ENCODE results near the gene KLHL36.

Gene KLHL36

DNA sequence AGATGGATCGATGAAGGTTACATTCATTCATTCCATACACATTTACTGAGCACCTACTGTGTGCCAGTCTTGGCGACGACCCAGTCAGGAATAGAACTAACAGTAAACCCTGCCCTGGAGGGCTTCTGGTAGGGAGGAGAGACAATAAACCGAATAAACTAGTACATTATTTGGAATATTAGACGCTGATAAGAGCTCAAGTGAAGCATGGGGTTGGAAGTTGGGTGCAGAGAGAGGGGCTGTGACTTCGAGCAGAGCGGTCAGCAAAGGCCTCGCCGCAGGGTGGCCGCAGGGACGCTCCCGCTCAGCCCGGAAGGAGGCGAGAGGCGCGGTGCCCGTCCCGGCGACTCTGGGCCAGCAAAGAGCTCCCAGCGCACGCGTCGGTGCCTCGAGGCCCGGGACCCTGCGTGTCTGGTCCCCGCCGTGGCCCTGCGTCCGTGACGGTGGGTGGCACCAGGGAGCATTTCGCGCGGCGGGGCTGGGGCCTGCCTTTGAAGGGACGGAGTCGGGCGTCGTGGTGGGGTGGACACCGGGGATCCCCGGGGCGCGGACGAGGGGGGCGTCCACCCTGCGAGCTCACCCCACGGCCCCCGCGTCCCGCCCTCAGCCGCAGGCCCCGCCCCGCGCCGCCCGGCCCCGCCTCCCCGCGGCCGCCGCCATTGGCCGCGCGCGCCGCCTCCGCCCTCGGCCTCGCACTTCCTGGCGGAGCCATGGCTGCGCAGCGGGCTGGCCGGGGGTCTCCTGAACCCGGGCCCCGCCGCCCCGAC lies at the start of gene KLHL36:
TSS of gene KLHL36 (plus strand) at position 684 of the 767 bp plus-strand sequence. CDS start 2,357 bp downstream, outside the sequence.
- DNase-seq (ENCODE audit: low read depth in 2 of 2) = peak; percentile 55 to 58

DNA sequence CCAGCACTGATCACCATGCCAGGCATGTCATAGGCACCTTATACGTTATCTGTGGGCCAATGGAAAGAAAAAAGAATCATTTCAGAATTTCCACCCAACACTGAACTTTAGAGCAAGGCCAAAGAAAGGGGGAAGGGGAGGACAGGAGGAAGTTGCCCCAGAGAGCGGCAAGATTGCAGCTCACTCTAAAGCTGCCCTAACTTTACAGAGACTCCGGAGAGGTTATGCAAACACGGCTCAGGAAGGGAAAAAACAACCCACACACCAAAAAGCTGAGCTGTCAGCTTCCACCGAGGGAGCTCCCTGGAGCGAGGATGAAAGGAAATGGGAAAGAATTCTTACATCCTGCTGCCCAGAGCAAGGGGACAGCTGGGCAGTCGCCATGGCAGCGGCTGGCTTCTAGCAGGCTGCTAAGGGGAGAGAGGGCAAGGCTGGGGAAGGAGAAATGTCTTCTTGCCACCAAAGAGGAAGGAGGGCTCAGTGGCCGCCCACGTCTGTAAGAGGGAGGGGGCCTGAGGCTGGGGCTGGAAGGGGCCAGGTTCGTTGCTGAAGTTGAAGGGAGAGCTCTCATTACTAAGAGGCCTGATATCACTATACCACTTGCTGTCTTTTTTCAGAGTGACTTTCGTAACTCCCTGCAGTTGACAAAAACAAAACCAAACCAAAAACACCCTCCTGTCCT lies 48.6 kb upstream of the KLHL36 start:
- peak; percentile 72 to 74 for DNase-seq (ENCODE audit: low read depth in 2 of 2)

DNA sequence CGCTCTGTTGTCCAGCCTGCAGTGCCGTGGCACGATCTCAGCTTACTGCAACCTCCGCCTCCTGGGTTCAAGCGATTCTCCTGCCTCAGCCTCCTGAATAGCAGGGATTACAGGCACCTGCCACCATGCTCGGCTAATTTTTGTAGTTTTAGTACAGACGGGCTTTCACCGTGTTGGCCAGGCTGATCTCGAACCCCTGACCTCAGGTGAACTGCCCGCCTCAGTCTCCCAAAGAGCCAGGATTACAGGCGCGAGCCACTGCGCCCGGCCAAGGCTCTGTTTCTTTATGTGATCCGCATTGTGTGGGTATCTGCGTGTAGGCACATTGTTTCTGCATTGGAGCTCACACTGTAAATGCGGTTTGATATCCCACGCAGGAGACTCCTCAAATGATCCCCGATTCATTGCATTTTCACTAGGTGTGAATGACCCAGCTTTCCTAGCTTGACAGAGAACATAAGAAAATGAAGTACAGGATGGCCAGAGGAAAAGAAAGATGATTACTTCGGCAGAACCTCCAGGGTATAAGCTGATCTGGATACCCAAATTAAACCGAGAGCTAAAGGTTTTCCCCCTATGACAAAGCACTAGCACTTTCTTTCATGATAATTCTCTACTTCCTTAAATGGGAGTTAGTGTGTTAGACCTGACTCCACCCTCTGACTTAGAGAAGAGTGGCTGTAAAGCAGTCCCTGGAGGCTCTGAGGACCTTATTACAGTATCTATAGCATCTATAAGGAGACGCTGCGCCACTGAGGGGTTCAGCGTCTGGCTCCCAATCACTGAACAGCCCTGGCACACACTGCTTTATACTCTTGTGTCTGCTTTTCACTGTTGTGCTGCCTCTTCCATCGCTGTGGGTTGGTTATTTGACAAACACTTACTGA lies 47.7 kb upstream of the KLHL36 start:
- no peak for DNase-seq (ENCODE audit: low read depth in 2 of 2)

DNA sequence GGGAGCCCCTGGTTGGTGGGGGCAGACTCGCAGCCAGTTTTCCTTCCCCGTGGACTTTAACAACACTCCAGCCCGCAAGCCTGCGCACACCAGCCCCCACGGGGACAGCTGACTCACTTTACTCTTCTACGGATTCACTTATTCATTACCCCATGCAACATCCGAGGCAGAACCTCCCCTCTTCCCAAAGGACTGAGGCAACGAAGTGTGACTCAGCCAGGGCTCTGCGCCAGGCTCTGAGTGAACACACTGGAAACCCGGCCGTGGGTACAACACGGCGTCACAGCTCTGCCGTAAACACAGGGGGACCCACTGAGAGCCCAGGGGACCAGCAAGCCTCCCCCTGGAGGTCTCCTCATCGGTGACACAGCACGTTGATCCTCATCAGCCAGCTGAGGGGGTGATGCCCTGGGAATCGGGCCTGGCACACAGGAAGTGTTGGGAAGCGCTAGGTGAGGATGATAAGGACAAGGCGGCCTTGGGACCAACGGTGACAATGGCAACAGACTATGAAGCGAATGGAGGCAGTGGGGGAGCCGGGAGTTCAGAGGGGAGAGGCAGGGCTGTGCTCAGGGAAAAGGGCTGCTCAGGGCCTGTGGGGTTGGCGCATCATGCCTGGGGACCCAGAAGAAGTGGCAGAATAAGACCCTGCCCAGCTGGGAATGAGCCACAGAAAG lies 45.0 kb upstream of the KLHL36 start:
- peak in 1 of 2 donors; percentile 69 for DNase-seq (ENCODE audit: low read depth in 2 of 2)

DNA sequence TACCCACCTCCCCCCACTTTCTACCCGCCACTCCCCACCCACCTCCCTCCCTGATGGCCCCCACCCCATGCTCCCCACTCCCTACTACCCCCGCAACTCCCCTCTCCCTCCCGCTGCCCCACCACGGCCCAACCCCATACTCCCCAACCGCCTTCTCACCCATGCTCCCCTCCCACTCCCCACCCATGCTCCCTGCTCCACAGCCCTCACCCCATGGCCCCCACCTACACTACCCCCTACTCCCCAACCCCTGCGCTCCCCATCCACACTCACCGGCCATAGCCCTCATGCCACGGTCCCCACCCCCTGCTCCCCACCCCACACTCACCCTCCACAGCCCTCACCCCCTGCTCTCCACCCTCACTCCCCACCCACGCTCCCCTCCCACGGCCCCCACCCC lies 44.4 kb upstream of the KLHL36 start:
- no peak for DNase-seq (ENCODE audit: low read depth in 2 of 2)

DNA sequence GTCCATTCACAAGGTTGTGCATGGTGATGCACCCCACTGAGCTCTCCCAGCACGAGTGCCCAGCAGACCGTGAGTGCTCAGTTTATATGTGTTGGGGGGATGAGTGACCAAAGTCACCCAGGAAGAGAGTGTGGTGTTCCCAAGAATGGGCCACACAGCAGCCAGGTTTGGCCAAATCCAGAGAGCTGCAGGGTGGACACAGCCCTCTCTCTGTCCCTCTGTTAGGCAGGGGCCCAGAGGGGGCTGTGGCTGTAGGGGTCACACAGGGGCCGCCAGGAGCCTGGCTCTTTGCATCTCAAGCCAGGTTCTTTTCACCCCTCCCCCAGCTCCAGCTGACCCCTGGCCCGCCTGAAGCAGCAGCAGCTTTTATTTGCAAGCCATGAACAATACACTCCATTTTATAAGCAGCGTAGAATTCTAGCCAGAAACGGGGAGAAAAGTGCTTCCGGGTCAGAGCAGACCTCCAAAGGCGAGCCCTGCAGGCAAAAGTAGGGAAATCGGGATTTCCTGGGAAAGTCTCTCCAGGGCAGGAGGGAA lies 43.8 kb upstream of the KLHL36 start:
- no peak for DNase-seq (ENCODE audit: low read depth in 2 of 2)

DNA sequence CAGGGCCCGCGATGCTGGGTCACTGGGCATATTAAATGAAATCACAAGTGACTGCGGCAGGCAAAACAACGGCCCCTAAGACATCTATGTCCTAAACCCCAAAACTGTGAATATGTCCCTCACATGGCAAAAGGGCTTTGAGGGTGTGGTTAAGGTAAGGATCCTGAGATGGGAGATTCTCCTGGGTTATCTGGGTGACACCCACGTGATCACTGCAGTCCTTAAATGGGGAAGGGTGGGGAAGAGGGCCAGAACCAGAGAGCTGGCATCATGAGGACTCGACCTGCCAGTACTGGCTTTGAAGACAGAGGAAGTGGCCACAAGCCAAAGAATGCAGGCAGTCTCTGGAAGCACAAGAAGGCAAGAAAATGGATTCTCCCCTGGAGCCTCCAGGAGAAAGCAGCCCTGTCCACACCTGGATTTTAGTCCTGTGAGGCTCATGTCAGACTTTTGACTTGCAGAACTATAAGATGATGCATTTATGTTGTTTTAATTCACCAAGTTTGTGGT lies 42.9 kb upstream of the KLHL36 start:
- DNase-seq (ENCODE audit: low read depth in 2 of 2) = no peak

DNA sequence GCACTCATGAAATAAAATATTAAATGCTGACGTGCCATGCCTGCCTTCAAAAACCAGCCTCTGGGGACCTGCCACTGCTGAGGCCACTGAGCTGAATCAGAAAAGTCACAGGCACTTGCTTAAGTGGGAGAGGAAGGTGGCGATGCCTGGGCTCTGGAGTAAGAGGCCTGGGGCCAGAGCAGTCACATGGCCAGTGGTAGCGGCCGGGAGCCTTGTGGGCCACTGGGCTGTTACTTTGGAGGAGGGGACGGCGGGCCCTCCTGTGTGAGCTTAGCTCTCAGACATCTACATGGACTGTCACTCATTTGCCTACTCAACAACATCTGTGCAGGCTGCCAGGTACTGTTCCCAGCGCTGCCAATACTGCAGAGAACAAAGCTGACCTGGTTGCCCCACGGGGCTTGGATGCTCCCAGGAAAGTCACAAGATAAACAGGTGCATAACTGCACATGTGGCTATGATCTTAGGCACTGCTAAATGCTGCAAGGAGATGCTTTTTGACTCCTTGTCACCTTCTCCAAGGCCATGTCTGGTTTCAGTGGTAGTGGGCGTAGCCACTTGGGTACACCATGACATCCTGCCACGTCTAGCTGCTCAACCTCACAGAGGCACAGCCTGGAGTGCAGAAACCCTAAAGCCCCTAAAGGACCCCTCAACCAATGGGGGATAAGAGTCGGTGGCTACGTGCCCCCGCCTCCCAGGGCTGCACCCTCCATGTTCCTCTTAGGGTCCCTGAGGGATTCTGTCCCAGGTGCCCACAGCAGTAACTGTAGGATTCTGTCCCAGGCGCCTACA lies 42.0 kb upstream of the KLHL36 start:
- DNase-seq (ENCODE audit: low read depth in 2 of 2) = no peak

DNA sequence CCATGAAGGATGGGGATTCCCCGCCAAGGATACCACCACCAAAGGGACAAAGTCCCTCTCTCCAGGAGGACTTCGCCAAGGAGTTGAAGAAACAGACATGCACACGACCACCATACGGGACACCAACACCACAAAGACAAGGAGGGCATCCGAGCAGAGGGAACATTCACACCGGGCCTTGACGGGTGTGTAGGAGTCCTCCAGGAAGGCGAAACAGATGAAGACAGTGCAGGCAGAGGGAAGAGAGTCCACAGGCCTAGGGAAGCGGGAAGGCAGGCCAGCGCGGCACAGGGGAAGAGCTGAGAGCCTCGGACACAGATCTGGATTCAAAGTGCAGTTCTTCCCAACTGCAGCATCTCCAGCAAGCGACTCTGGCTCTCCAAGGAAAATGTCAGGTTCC lies 41.2 kb upstream of the KLHL36 start:
- DNase-seq (ENCODE audit: low read depth in 2 of 2) = no peak

DNA sequence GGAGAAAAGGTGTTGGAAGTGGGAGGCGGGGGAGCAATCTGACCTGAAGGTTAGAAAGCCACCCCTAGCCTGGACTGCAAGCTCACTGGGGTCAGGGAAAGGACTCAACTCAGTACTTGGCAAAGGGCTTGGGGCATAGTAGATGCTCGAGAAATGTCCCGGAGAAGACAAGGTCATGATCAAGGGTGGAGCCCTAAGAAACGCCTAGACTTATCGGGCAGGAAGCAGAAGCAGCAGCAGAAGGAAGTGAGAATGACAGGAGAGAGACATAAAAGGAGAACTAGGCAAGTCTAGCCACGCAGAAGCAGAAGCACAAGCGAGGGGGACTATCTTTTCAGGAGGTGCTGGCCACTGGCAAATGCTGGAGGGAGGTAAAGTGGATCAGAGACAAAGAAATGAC lies 40.6 kb upstream of the KLHL36 start:
- no peak for DNase-seq (ENCODE audit: low read depth in 2 of 2)

DNA sequence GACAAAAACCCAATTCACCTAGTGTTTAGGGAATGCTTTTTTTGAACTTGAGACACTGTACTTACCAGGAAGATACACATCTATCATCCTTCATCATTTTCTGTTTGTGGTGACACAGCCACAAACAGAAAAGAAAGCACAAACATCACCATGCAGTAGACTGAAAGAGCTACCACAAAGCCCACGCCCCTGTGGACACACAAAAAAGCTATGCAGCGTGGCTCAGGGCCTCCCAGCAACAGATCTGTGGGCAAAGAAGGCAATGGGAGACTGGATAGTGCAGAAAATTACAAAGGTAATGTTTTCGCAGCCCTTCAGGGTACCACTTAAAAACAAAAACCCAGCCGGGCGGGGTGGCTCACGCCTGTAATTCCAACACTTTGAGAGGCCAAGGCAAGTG lies 40.0 kb upstream of the KLHL36 start:
- DNase-seq (ENCODE audit: low read depth in 2 of 2) = no peak

DNA sequence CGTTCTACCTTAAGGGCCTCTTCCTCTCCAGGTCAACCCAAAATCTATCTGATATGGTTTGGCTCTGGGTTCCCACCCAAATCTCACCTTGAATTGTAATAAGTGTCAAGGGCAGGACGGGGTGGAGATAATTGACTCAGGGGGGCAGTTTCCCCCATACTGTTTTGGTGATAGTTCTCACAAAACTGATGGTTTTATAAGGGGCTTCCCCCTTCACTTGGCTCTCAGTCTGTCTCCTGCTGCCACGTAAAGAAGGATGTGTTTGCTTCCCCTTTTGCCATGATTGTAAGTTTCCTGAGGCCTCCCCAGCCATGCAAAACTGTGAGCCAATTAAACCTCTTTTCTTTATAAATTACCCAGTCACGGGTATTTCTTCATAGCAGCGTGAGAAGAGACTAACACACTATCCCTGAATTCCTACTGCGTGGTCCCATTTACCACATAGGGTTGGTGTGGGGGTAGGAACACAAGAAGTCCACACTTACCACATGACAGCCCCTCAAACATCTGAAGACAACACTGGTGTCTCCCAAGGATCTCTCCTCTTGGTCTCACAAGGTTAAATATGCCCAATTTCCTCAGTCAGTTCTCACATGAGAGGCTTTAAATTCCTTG lies 38.6 kb upstream of the KLHL36 start:
- DNase-seq (ENCODE audit: low read depth in 2 of 2) = no peak

DNA sequence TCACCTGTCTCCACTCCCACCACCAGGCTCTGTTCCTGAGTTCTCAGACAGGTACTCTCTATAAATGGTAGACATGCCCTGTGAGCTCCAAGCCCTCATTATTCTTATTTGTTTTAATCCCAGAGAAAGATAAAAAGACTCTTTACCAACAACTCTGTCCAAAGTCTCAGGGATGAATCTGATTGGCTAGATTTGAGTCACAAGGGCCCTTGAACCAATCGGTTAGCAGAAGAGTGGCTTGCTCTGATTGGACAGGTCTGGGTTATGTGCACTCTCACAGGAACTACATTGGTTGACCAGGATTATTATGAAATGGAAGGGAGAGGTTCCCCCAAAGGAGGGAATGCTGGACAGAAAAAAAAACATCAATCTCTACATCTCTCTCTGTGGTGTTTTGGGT lies 37.9 kb upstream of the KLHL36 start:
- DNase-seq (ENCODE audit: low read depth in 2 of 2) = no peak

DNA sequence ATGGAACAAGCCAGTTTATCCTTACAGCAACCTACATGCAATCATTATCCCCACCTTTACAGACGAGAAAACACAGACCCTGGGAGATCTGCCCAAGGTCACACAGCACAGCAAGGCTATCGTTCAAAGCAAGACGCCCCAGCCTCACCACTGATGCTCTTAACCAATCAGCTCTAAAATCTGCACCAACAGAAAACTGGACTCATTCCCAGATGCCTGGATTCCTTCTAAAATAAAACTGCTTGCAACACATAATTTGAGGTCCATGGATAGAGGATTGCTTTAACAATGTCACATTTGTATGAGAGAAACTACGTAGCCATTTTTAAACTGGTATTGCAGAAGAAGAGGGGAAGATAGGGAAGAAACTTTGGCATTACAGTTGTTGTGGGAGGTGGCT lies 37.3 kb upstream of the KLHL36 start:
- DNase-seq (ENCODE audit: low read depth in 2 of 2) = no peak

DNA sequence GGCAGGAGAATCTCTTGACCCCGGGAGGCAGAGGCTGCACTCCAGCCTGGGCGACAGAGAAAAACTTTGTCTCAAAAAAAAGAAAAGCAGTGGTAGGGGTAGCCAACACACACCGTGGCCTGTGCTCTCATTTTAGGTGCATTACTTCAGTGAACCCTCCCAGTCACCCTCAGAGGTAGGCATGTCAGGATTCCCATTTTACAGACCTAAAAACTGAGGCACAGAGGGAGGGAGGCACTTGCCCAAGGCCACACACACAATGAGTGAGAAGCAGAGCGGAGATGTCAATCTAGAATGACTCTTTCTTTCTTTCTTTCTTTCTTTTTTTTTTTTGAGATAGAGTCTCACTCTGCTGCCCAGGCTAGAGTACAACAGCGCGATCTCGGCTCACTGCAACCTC lies 35.6 kb upstream of the KLHL36 start:
- DNase-seq (ENCODE audit: low read depth in 2 of 2) = no peak

DNA sequence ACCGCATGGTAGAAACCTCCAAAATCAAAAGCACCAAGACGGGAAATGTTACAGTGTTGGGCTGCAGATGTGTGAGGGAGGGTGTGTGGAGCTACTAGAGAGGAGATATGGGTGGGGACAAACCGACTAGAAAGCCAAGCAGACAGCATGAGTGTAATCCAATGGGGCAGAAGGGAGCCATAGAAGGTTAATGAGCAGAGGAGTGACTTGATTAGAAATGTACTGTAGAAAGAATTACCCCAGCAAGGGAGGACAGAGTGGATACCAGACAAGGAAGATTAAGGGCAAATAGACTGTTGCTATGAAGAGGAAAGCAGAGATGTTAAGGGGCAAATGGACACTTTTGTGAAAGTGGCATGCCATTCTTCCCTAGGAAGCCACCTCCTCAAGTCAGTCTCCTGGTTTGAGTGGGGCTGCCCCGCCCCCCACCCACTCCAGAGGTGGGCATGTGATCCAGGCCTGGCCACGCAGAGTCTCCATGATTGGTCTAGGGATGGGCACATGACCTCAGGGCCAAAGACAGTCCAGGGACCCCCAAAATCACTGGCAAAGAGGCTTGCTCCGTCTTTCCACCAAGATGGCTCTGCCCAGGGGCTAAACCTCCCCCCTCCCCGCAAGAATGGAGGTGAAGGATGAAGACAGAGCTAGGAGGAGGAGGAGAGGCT lies 34.8 kb upstream of the KLHL36 start:
- no peak for DNase-seq (ENCODE audit: low read depth in 2 of 2)

DNA sequence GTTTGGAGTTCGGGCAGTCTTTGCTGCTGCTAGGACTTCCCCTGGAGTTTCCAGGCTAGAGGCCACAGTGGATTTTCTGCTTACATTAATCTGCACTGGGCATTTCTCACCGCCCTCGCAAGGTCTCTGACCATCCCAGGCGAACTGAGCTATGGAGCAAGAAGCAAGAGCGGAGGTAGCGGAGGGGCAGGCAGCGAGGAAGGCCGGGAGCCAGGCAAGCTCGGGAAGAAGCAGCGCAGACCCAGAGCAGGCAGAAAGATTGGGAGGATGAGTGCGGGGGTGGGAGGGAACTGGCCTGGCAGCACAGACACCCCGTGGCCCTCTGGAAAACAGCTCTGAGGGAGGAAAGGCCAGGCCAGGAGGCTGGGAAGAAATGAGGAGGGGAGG lies 34.2 kb upstream of the KLHL36 start:
- DNase-seq (ENCODE audit: low read depth in 2 of 2) = no peak

DNA sequence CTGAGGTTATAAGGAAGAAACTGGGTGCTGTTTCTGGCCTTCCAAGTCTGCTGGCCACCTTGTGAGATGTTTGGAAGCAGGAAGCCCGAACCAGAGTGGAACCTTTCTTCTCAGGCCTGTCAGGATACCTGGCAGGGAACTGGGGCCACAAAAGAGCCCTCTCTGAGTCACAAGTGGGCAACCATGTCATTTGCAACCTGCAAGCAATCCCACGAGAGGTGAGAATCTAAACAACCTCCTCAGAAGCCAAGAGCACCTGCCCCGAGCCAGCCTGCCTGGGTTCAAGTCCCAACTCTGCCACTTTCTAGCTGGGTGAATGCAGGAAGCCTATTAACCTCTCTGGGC lies 33.7 kb upstream of the KLHL36 start:
- no peak for DNase-seq (ENCODE audit: low read depth in 2 of 2)

DNA sequence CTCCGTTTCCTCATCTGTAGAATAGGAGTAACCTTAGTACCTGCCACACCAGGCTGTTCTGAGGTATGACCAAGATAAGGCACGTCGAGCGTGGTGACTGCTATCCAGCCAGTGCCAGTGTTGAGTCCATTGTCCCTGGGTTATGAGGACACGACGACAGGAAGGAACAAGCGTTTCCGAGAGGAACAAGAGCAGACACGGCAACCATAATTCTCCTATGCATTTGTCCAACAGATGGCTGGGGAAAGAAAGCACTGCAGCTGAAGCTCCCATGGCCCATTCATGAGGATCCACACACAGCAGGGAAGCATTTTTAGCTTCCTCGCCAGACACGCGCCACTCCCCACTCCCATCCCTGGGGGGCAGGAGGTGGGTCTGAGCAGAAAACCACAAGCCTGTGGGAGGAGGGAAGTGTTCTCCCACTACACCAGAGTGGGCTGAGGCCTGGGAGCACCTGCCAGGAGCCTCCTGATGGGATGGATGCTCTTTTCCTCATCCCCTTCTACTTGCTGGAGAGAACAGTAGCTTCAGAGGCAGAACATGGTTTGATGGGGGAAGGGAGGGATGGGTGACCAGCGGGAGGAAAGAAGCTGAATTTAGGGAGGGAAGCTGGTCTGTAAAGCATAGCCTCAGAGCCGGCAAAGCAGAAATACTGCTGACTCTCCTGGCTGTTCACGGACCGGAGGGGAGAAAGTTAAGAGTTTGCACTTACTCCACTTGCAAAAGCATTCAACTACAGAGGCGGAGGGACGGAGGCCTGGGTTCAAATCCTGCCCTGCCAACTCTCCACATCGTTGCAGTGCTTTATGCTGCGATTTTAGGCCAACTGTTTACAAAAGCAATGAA lies 33.1 kb upstream of the KLHL36 start:
- no peak for DNase-seq (ENCODE audit: low read depth in 2 of 2)
